NCI-H2029 treated with DMSO at 0.1 percent for 48 hours (cell line): ENCODE results near the gene SIMC1.
A peak's percentile ranks its signal among the peaks of the same experiment; 100 is the strongest.

Source experiments
- DNase-seq: peaks from one replicate; lab custom pipeline; 2025; lab: John Stamatoyannopoulos, UW

The SIMC1 gene

GRCh38 chr5:176365351-176366231, 127.4 kb downstream of the SIMC1 start, which contains the start of gene ARL10:
Gene ARL10, plus strand, starts transcription at chr5:176365487. Its CDS starts 77 bp downstream, at chr5:176365564.
- no peak for DNase-seq

GRCh38 chr5:176366232-176366894, 128.1 kb downstream of the SIMC1 start:
- DNase-seq = no peak

- no peak for DNase-seq
Observed at GRCh38 chr5:176368726-176369125, 130.5 kb downstream of the SIMC1 start.

- DNase-seq = no peak
Observed at GRCh38 chr5:176369934-176370711, 131.9 kb downstream of the SIMC1 start.

GRCh38 chr5:176371621-176372539, 133.7 kb downstream of the SIMC1 start:
- DNase-seq = no peak

GRCh38 chr5:176373100-176373818, 135.0 kb downstream of the SIMC1 start:
- no peak for DNase-seq

GRCh38 chr5:176379881-176380280, 141.7 kb downstream of the SIMC1 start:
- no peak for DNase-seq

- no peak for DNase-seq
Observed at GRCh38 chr5:176381423-176381822, 143.2 kb downstream of the SIMC1 start.

GRCh38 chr5:176381979-176382378, 143.8 kb downstream of the SIMC1 start:
- DNase-seq = no peak

GRCh38 chr5:176382721-176383120, 144.5 kb downstream of the SIMC1 start:
- DNase-seq = no peak

GRCh38 chr5:176383248-176383905, 145.2 kb downstream of the SIMC1 start:
- no peak for DNase-seq

GRCh38 chr5:176383961-176384360, 145.7 kb downstream of the SIMC1 start:
- no peak for DNase-seq

- no peak for DNase-seq
Observed at GRCh38 chr5:176384366-176384930, 146.2 kb downstream of the SIMC1 start.

GRCh38 chr5:176384991-176385390, 146.8 kb downstream of the SIMC1 start:
- DNase-seq = no peak

GRCh38 chr5:176386491-176386890, 148.3 kb downstream of the SIMC1 start:
- DNase-seq = no peak

GRCh38 chr5:176387384-176387925, 149.2 kb downstream of the SIMC1 start:
- DNase-seq = no peak

GRCh38 chr5:176388003-176388443, 149.8 kb downstream of the SIMC1 start:
- DNase-seq = no peak

GRCh38 chr5:176388444-176389134, 150.4 kb downstream of the SIMC1 start, which contains the start of the genes HIGD2A and NOP16:
Gene HIGD2A, plus strand, starts transcription at chr5:176388751. Its CDS starts 69 bp downstream, at chr5:176388820.
Gene NOP16, minus strand, starts transcription at chr5:176388598. Its CDS starts 59 bp downstream, at chr5:176388539.
- peak; percentile 98 for DNase-seq
